Measurements from ENCODE around the gene STRBP.

STRBP gene

GRCh38 chr9:123121457-123121856, 146.9 kb downstream of the STRBP start:
- no peak for DNase-seq

GRCh38 chr9:123120953-123121352, 147.4 kb downstream of the STRBP start:
- DNase-seq: no peak

- no peak for DNase-seq
Measured at GRCh38 chr9:123120131-123120530, 148.3 kb downstream of the STRBP start.

- no peak for DNase-seq
Measured at GRCh38 chr9:123119566-123119965, 148.8 kb downstream of the STRBP start.

GRCh38 chr9:123116036-123116435, 152.3 kb downstream of the STRBP start:
- no peak for DNase-seq

- DNase-seq: no peak
Measured at GRCh38 chr9:123115146-123115913, 153.1 kb downstream of the STRBP start.

GRCh38 chr9:123113185-123113584, 155.2 kb downstream of the STRBP start:
- no peak for DNase-seq

GRCh38 chr9:123112015-123112975, 156.1 kb downstream of the STRBP start:
- DNase-seq: no peak

GRCh38 chr9:123111427-123112014, 156.9 kb downstream of the STRBP start:
- peak; percentile 59 to 86 for DNase-seq

GRCh38 chr9:123109540-123110279, 158.7 kb downstream of the STRBP start:
- no peak for DNase-seq

GRCh38 chr9:123108976-123109375, 159.4 kb downstream of the STRBP start:
- no peak for DNase-seq

- DNase-seq: no peak
Measured at GRCh38 chr9:123107639-123108285, 160.6 kb downstream of the STRBP start.

- no peak for DNase-seq
Measured at GRCh38 chr9:123105490-123105889, 162.9 kb downstream of the STRBP start.

- no peak for DNase-seq
Measured at GRCh38 chr9:123104807-123105206, 163.6 kb downstream of the STRBP start.

- no peak for DNase-seq
Measured at GRCh38 chr9:123102375-123103113, 165.8 kb downstream of the STRBP start.

- DNase-seq: no peak
Measured at GRCh38 chr9:123099548-123099947, 168.8 kb downstream of the STRBP start.

- no peak for DNase-seq
Measured at GRCh38 chr9:123099042-123099441, 169.3 kb downstream of the STRBP start.

- DNase-seq: no peak
Measured at GRCh38 chr9:123098096-123098459, 170.3 kb downstream of the STRBP start.

- no peak for DNase-seq
Measured at GRCh38 chr9:123097430-123098095, 170.8 kb downstream of the STRBP start.

GRCh38 chr9:123096987-123097386, 171.4 kb downstream of the STRBP start:
- DNase-seq: no peak

- no peak for DNase-seq
Measured at GRCh38 chr9:123093141-123093540, 175.2 kb downstream of the STRBP start.
